ENCODE results near the gene VWF.

VWF gene

DNA sequence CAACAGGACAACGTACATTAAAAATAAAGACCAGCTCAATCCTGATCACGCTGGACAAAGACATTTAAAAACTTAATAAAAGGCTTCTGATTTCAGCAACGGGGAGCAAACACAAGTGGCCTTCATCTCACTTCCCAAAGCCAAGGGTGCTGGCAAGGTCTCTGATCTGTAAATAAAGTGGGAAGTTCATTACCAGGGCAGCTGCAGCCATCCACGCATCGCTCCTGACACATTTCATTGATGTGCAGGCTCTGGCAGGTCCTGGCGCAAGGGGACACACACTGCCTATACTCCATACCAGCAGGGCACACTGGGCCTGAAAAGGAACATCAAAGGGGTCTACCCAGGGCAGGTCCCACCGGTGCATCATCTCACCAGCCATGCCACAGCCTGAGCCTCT is 51.0 kb downstream of the VWF start:
- TF ChIP-seq, protein P1, sequence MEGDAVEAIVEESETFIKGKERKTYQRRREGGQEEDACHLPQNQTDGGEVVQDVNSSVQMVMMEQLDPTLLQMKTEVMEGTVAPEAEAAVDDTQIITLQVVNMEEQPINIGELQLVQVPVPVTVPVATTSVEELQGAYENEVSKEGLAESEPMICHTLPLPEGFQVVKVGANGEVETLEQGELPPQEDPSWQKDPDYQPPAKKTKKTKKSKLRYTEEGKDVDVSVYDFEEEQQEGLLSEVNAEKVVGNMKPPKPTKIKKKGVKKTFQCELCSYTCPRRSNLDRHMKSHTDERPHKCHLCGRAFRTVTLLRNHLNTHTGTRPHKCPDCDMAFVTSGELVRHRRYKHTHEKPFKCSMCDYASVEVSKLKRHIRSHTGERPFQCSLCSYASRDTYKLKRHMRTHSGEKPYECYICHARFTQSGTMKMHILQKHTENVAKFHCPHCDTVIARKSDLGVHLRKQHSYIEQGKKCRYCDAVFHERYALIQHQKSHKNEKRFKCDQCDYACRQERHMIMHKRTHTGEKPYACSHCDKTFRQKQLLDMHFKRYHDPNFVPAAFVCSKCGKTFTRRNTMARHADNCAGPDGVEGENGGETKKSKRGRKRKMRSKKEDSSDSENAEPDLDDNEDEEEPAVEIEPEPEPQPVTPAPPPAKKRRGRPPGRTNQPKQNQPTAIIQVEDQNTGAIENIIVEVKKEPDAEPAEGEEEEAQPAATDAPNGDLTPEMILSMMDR (IDR thresholded peaks at IDR 0.05), result no peak

DNA sequence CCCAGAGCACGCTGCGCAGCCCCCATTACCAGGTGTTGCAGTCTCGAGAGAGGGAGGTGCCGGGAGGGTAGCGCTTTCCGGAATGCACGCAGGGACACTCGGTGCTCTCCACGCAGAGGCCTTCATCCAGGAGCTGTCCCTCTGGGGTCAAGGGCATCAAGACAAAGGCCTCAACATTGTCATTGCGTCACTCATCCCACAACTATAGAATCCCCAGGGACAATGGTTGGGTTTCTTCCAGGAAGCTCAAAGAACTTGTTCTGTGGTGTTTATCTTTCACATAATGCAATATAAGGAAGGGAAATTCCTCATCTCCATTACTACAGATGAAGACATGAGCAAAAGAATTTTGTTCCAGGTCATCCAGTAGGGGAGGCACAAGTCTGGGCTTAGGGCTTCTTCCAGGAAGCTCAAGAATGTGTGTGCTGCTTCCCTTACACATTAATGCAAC is 52.1 kb downstream of the VWF start:
- TF ChIP-seq, protein P1 (IDR thresholded peaks at IDR 0.05), result peak; percentile 10; the same call in 1 of the 2 replicates

DNA sequence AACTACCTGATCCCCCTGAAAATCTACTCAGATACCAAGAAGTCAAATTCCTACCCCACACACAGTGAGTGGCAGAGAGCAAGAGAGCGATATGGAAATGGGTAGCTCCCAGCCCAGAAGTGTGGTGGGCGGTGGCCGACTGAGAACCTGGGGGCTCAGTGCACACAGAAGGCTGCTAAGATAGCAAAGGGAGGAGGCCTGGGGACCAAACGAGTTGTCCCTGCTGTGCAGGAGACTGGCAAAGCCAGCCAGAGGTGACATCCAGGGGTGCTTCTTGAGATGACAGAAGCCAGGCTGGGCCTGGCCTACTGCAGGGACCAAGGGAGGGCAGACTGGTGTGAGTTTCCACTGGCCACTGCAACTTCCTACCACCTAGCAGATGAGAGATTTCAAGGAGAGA is 52.9 kb downstream of the VWF start:
- TF ChIP-seq, protein P1 (IDR thresholded peaks at IDR 0.05), result no peak

DNA sequence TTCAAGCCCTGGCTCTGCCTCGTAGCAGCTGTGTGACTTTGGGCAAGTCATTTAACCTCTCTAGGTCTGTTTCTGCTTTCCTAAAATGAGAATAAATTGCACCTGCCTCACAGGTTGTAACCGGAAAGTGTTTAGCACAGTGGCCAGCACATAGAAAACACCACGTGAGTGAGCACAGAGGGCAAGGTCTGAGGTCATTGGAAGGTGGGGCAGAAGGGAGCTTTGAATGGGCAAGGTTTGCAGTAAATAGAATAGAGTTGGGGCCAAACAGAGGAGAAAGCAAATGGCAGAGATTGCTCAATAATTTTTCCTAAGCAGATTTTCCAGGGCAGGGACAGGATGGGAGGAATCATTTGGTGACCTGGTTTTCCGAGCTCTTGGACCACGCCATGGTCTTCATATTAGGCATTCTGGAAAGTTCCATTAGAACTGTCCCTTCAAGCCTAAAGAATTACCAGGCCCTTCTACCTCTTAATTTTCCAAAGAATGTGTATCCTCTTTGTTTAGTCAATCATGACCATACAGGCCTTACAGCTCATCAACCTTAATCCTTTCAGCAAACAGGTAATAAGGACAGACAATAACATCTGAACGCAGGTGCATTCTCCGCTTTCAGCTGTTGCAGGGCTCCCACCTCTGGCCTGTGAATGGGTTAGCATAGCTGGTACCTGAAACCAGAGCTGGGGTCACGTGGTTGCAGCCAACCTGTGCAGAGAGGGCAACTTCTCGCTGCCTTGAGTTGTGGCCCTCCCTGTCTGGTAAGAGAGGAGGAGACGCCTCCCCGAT is 53.8 kb downstream of the VWF start:
- TF ChIP-seq, protein P1 (IDR thresholded peaks at IDR 0.05), result no peak

DNA sequence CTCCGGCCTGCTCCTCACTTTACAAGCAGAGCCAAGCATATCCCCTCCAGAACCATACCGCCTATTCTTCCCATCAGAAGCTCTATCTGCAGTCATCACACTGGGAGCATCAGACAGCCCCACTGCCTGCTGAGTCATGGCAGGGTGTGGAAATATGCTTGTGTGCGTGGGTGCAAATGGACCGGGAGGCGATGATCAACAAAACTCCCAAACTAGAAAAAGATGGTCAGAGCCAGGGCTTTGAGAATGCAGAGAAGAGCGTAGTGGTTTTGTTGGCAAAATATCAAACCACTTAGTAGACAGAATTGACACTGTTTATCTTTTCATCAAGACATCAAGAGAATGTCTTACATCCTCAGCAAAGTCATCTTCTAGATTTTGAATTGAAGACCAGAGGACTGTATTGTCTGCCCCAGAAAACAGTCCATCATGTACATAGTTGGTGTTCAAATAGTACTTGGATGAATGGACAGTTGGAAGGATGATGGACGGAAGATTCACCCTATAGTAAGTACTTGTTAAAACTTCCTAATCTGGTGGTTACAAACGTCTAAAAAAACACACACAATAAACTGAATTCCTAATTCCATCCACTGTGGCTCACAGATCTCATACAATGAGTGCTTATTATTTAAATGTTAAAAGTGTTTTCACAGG is 54.9 kb downstream of the VWF start:
- TF ChIP-seq, protein P1 (IDR thresholded peaks at IDR 0.05), result no peak

DNA sequence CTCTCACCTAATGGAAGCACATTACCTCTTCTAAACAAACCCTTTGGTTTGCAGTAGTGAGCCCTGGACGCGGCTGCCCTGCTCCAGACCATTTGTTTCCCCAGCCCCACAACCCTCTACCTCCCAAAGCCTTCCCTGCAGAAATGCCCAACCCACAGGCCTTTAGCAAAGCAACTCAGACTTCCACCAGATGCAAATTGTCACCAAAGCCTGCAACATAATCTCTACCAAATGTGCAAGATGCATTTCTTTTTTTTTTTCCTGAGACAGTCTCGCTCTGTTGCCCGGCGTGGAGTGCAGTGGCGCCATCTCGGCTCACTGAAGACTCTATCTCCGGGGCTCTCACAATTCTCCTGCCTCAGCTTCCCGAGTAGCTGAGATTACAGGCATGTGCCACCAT is 56.2 kb downstream of the VWF start:
- TF ChIP-seq, protein P1 (IDR thresholded peaks at IDR 0.05), result no peak

DNA sequence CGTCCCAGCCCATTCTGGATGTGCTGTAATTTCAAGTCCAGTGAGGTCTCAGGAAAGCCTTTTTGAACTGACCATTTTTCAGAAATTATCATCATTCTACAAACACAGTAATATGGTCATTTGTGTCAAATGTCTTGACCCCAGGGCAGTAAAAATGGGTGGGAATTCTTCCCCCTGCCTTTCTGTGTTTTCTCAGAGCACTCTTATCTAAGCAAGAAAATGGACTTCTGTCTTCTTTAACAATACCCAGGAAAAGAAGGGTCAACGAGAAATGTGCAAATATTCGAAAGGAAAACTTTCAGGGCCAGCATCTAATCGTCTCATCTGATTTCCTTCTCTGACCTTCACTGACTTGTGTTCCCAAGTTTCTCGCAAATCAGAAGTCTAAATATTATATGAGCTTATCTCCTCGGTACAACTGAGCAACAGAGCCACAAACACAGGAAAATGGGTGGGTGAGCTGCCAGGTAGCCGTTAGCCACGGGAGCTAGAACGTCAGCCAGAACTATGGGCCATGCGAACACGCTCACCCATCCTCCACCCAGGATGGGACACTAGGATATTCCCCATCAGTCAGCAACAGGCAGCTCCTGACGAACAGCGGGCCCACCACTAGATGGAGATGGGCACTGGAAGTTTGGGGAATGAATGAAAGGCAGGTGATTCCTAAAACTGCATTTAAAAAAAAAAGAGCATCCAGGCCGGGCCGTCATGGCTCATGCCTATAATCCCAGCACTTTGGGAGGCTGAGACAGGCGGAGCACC is 57.1 kb downstream of the VWF start:
- TF ChIP-seq, protein P1 (IDR thresholded peaks at IDR 0.05), result no peak; the same call in 1 of the 2 replicates

Data from LNCAP (cell line).